Measurements from ENCODE around the gene IGF2BP2.

DNA sequence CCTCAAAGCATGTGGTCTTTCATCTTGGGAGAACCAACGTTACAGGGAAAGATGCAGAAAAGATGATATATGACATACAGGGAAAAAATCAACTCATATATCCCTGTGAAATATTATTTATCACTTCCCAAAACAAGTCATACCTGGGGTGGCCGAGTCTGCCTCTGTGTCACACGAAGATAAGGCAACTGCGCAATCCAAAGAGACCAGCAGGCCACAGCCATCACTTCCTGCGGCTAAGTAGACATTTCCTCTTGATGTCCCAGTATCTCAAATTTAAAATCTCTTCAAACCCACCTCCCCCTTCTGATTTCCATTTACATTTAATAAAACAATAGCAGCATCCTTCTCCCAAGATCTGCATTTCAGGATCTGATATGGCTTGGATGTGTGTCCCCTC, 71.5 kb downstream of the IGF2BP2 start:
- TF ChIP-seq CTCF (IDR thresholded peaks at IDR 0.05) = no peak
- no peak for TF ChIP-seq POLR2A (IDR thresholded peaks at IDR 0.05)

Measured in testis (tissue), 2 donors.